K562 (cell line): Measurements from ENCODE around the gene BMP2K. TPM values are rescaled to one million over a fixed set of nuclear protein-coding genes. Genes with fewer than 3 reads are reported as not detected.

Experiments
- ATAC-seq: fragments of 200-7000 bp; cut with Tn5 transposase; 3 replicates; pipeline ENCODE4 v1.9.1; 2020; ENCODE audit warnings: moderate library complexity
- BruUV-seq: library from RNA; stranded (reverse); fragments of 400-500 nt; replicated peaks from 2 replicates; lab custom pipeline; 2021; lab: Mats Ljungman, UMichigan
- CTCF ChIA-PET: fragments of 300-600 bp; formaldehyde crosslinking; extraction: SDS; loops from one replicate; lab custom pipeline; 2021; ENCODE audit warnings: low intra/inter-chr PET ratio; lab: Yijun Ruan, JAX
- POLR2A ChIA-PET: fragments of 300-600, 350-650 bp; sonication (Branson Sonifier 250); formaldehyde crosslinking; extraction: SDS; loops from one replicate; lab custom pipeline; 2021; ENCODE audit warnings: antibody characterized with exemption, inconsistent platforms; lab: Yijun Ruan, JAX
- DNase-seq, 4 experiments: peaks; one replicate each; pipeline versions ENCODE4 v3.0.0 to v3.0.0-alpha.2; 2011 to 2018; ENCODE audit warnings: low spot score in 3 of 4, mixed read lengths in 3 of 4; ENCODE audit errors: extremely low read depth in 1 of 4
- FAIRE-seq: peaks from 2 replicates; lab custom pipeline; 2011; peaks lifted over from hg19 to GRCh38; lab: Jason Lieb, UNC
- H2AFZ ChIP-seq: 2 replicates; pipeline ENCODE4 v1.6.0; 2011; ENCODE audit warnings: low read depth, low read length, control low read depth, inconsistent platforms
- H3K27ac ChIP-seq: fragments of 200-600 bp; 3 replicates; pipeline ENCODE4 v1.8.0; 2011; ENCODE audit warnings: low read depth, mild to moderate bottlenecking, control low read depth, inconsistent platforms, low read length, moderate library complexity, mixed read lengths; ENCODE audit errors: extremely low read depth
- H3K27me3 ChIP-seq, 2 experiments: fragments of 300-600 bp in 1 of 2; 2 replicates in 1 of 2; 3 replicates in 1 of 2; pipeline versions ENCODE4 v1.6.0 to v1.8.0; 2011; ENCODE audit warnings: inconsistent platforms in 2 of 2, low read length in 2 of 2, mild to moderate bottlenecking in 1 of 2, mixed read lengths in 1 of 2, moderate library complexity in 1 of 2; ENCODE audit not compliant: control insufficient read depth in 2 of 2, insufficient read depth in 2 of 2
- H3K36me3 ChIP-seq: fragments of 300-600 bp; 3 replicates; pipeline ENCODE4 v1.8.0; 2011; ENCODE audit warnings: mild to moderate bottlenecking, low read length, inconsistent platforms; ENCODE audit not compliant: control insufficient read depth, insufficient read depth
- H3K4me1 ChIP-seq, 2 experiments: fragments of 200-600 bp in 1 of 2; replicated peaks in 1 of 2; 2 replicates in 1 of 2; 3 replicates in 1 of 2; pipeline versions ENCODE4 v1.5.1 to v1.8.0; 2011; ENCODE audit warnings: inconsistent platforms in 2 of 2, low read length in 2 of 2, mild to moderate bottlenecking in 1 of 2, mixed read lengths in 1 of 2, moderate library complexity in 1 of 2; ENCODE audit not compliant: control insufficient read depth in 2 of 2, insufficient read depth in 2 of 2
- H3K4me2 ChIP-seq: 2 replicates; pipeline ENCODE4 v1.6.1; 2011; ENCODE audit warnings: low read length, control low read depth, inconsistent platforms, mixed read lengths; ENCODE audit not compliant: insufficient read depth
- H3K4me3 ChIP-seq: fragments of 200-600 bp; sonication (generic), shearing (Covaris generic); 2 replicates; pipeline ENCODE4 v1.5.1; 2016; ENCODE audit warnings: control low read depth, inconsistent platforms
- H3K79me2 ChIP-seq: fragments of 200-600 bp; 3 replicates; pipeline ENCODE4 v1.8.0; 2011; ENCODE audit warnings: low read length, inconsistent platforms; ENCODE audit not compliant: control insufficient read depth, insufficient read depth
- H3K9ac ChIP-seq, 2 experiments: 2 replicates each; pipeline versions ENCODE4 v1.6.0 to v1.6.1; 2011; ENCODE audit warnings: low read depth in 2 of 2, low read length in 2 of 2, control low read depth in 1 of 2, inconsistent platforms in 1 of 2, mild to moderate bottlenecking in 1 of 2, mixed read lengths in 1 of 2; ENCODE audit not compliant: insufficient read depth in 1 of 2
- H3K9me1 ChIP-seq: one replicate; pipeline ENCODE4 v1.6.0; 2011; ENCODE audit warnings: inconsistent platforms, mild to moderate bottlenecking, low read length, moderate library complexity; ENCODE audit not compliant: control insufficient read depth, insufficient read depth
- H3K9me3 ChIP-seq: replicated peaks from 2 replicates; pipeline ENCODE4 v1.5.1; 2011; ENCODE audit warnings: low read depth, low read length, inconsistent platforms; ENCODE audit not compliant: control insufficient read depth, insufficient read depth
- H4K20me1 ChIP-seq: replicated peaks from 2 replicates; pipeline ENCODE4 v1.6.1; 2011; ENCODE audit warnings: low read length, inconsistent platforms, mixed read lengths; ENCODE audit not compliant: control insufficient read depth, insufficient read depth
- C11orf30 ChIP-seq: fragments of 450-650 bp; IDR thresholded peaks from 2 replicates; pipeline ENCODE4 v1.6.1; 2016; ENCODE audit warnings: low read depth, mild to moderate bottlenecking
- CBX3 ChIP-seq, 2 experiments: IDR thresholded peaks; 1 replicate in 1 of 2; 2 replicates in 1 of 2; pipeline ENCODE4 v1.6.1; 2012; ENCODE audit warnings: inconsistent platforms in 2 of 2, low read length in 2 of 2, borderline replicate concordance in 1 of 2, control low read depth in 1 of 2
- CC2D1A ChIP-seq: fragments of 450-650 bp; IDR thresholded peaks from 2 replicates; pipeline ENCODE4 v1.6.1; 2017; ENCODE audit warnings: mild to moderate bottlenecking
- DPF2 ChIP-seq: fragments of 450-650 bp; IDR thresholded peaks from 2 replicates; pipeline ENCODE4 v1.6.1; 2016
- ELK1 ChIP-seq: sonication (generic); formaldehyde crosslinking; IDR thresholded peaks from 2 replicates; pipeline ENCODE4 v1.8.1; 2022; ENCODE audit warnings: missing genetic modification reagents
- FOXK1 ChIP-seq: sonication (generic); formaldehyde crosslinking; IDR thresholded peaks from 2 replicates; pipeline ENCODE4 v1.8.0; 2022; ENCODE audit warnings: missing genetic modification reagents, mild to moderate bottlenecking, borderline replicate concordance
- FOXM1 ChIP-seq, 2 experiments: fragments of 450-650 bp in 1 of 2; sonication (generic) in 1 of 2; formaldehyde crosslinking in 1 of 2; IDR thresholded peaks; 2 replicates each; pipeline versions ENCODE4 v1.6.1 to v1.9.0; 2017 to 2022; ENCODE audit warnings: low read depth in 2 of 2, mild to moderate bottlenecking in 2 of 2, missing genetic modification reagents in 1 of 2, moderate library complexity in 1 of 2
- GTF2E2 ChIP-seq: fragments of 200-800 bp; sonication (Bioruptor generic); IDR thresholded peaks from 2 replicates; pipeline ENCODE4 v1.6.1; 2016; ENCODE audit warnings: missing genetic modification characterization, missing compliant biosample characterization
- KAT2B ChIP-seq: IDR thresholded peaks from one replicate; pipeline ENCODE4 v1.6.1; 2012; ENCODE audit warnings: low read depth, mild to moderate bottlenecking, control low read depth, inconsistent platforms, low read length, moderate library complexity
- KDM1A ChIP-seq, 2 experiments: fragments of 450-650 bp; IDR thresholded peaks; 2 replicates each; pipeline ENCODE4 v1.6.1; 2016; ENCODE audit warnings: mild to moderate bottlenecking in 2 of 2
- NFE2 ChIP-seq: IDR thresholded peaks from 2 replicates; pipeline ENCODE4 v1.6.1; 2014; ENCODE audit warnings: antibody characterized with exemption, low read depth
- RBM25 ChIP-seq: fragments of 200-400 bp; formaldehyde crosslinking; IDR thresholded peaks from 2 replicates; pipeline ENCODE4 v1.6.1; 2018; ENCODE audit warnings: low read length, low read depth, moderate library complexity; ENCODE audit not compliant: severe bottlenecking
- RFX1 ChIP-seq: fragments of 450-650 bp; IDR thresholded peaks from 2 replicates; pipeline ENCODE4 v1.6.1; 2016; ENCODE audit warnings: mild to moderate bottlenecking, moderate library complexity
- TOE1 ChIP-seq, 2 experiments: fragments of 450-650 bp in 1 of 2; sonication (generic) in 1 of 2; formaldehyde crosslinking in 1 of 2; IDR thresholded peaks; 2 replicates each; pipeline versions ENCODE4 v1.7.1 to v1.8.0; 2016 to 2022; ENCODE audit warnings: borderline replicate concordance in 2 of 2, mild to moderate bottlenecking in 2 of 2, antibody characterized with exemption in 1 of 2, inconsistent platforms in 1 of 2, low read depth in 1 of 2, missing genetic modification reagents in 1 of 2, moderate library complexity in 1 of 2
- TRIM24 ChIP-seq, 2 experiments: fragments of 450-650 bp; IDR thresholded peaks; 2 replicates each; pipeline ENCODE4 v1.6.1; 2016
- ZNF165 ChIP-seq: fragments of 250-450 bp; sonication (Bioruptor Pico); IDR thresholded peaks from 2 replicates; pipeline ENCODE4 v1.4.0; 2020; ENCODE audit warnings: borderline replicate concordance
- ZNF282 ChIP-seq: sonication (generic); formaldehyde crosslinking; IDR thresholded peaks from 2 replicates; pipeline ENCODE4 v1.8.1; 2023; ENCODE audit warnings: missing genetic modification reagents
- ZNF57 ChIP-seq: fragments of 450-650 bp; formaldehyde crosslinking; IDR thresholded peaks from 2 replicates; pipeline ENCODE4 v1.4.0; 2020; ENCODE audit warnings: mild to moderate bottlenecking, moderate library complexity
- ZNF586 ChIP-seq: fragments of 450-650 bp; formaldehyde crosslinking; conservative IDR thresholded peaks from 2 replicates; pipeline ENCODE4 v1.4.0; 2020; ENCODE audit warnings: mild to moderate bottlenecking, moderate library complexity
- ZNF668 ChIP-seq: fragments of 250-450 bp; sonication (Bioruptor Pico); IDR thresholded peaks from 2 replicates; pipeline ENCODE4 v1.8.0; 2022; ENCODE audit warnings: mild to moderate bottlenecking, inconsistent platforms
- WGBS: fragments of 100-300 bp; shearing (Covaris generic); methylation state at CpG from one replicate; pipeline ENCODE4 v1.1.6; 2016; ENCODE audit warnings: low coverage, mixed read lengths; ENCODE audit not compliant: insufficient coverage; ENCODE audit errors: missing lambda C conversion rate; 5-methylcytosine and 5-hydroxymethylcytosine counted together
- in situ Hi-C: fragments of 300-500 bp; cut with MboI; formaldehyde crosslinking; loops from 4 replicates; pipeline ENCODE4 v1.15.0; 2018; ENCODE audit warnings: inconsistent platforms, mixed read lengths
- intact Hi-C: fragments of 100-400 bp; cut with micrococcal nuclease; formaldehyde crosslinking; loops from 2 replicates; pipeline ENCODE4 v1.14.2; 2022
- polyA plus RNA-seq, 8 experiments: library from polyadenylated mRNA; depleted of rRNA in 4 of 8; stranded (reverse) in 5 of 8; unstranded in 3 of 8; fragments of >200 nt; fragmentation: Nextera tagmentation in 2 of 8; fragmentation: Illumina TruSeq in 1 of 8; extraction: Ambion mirVana in 2 of 8; extraction: Trizol in 1 of 8; gene quantifications; 2 replicates each; pipeline versions ENCODE4 v1.2.1 to v1.2.3, GENCODE V29; 2011 to 2014; ENCODE audit warnings: inconsistent platforms in 1 of 8, missing spikeins in 1 of 8
- total RNA-seq, 7 experiments: library from RNA; depleted of rRNA in 6 of 7; stranded (reverse); fragments of >200 nt in 6 of 7; fragmentation: Illumina TruSeq in 2 of 7; extraction: Trizol in 2 of 7; gene quantifications; 2 replicates each; pipeline versions ENCODE4 v1.2.1 to v1.2.3, GENCODE V29; 2011 to 2021; ENCODE audit warnings: low replicate concordance in 1 of 7

BMP2K gene
- total and polyA plus RNA-seq, 9 of the 15 experiments (the other 6 are each of a cell fraction or from before 2014, with no cell fraction given), result 17.0 to 217 (median 104) TPM

- no peaks in the 10 kb centered on the region for H3K27me3 ChIP-seq
- peak; percentile 66 for ATAC-seq
- CTCF ChIA-PET, result no interaction called here
- DNase-seq, result peak in 2 of 4 experiments; percentile 15 to 23
- peaks cover 95% of the 10 kb centered on the region for H3K79me2 ChIP-seq
- in situ Hi-C loops (no loop called here), intact Hi-C loops (no loop called here)
- peak; percentile 48 for FAIRE-seq
- H3K36me3 ChIP-seq, result peaks cover 60% of the 10 kb centered on the region
- H2AFZ ChIP-seq, result no peak overlapping the region
- H3K9me3 ChIP-seq, result no peaks in the 10 kb centered on the region
- H3K9ac ChIP-seq, result no peak overlapping the region
- H3K4me1 ChIP-seq, result peaks cover 0 to 27% of the 10 kb centered on the region in 2 experiments; a peak in 3 of 5 replicates
- BruUV-seq, result no TSS peak
- no peak overlapping the region for H3K4me3 ChIP-seq
- H4K20me1 ChIP-seq, result peaks cover 9% of the 10 kb centered on the region; the same call in 1 of the 2 replicates
- 79% methylated on average over 5 of the region's 5 CpGs for WGBS
- no peaks in the 10 kb centered on the region for H3K9me1 ChIP-seq
- H3K4me2 ChIP-seq, result peak overlapping the region; percentile 3; the same call in 1 of the 2 replicates
- H3K27ac ChIP-seq, result peak overlapping the region; percentile 38; the same call in 1 of the 3 replicates
- POLR2A ChIA-PET, result no interaction called here
- TF ChIP-seq GTF2E2 (tag) (no peak), ZNF282 (CRISPR knock-in tag) (no peak), FOXM1 (IDR thresholded peaks at IDR 0.05; ENCODE audit: low read depth) (peak; percentile 44; the same call in 1 of the 2 replicates), FOXM1 (CRISPR knock-in tag; IDR thresholded peaks at IDR 0.05; ENCODE audit: low read depth) (no peak), RFX1 (peak; percentile 3; the same call in 1 of the 2 replicates), DPF2 (no peak), ELK1 (no peak), ZNF586 (CRISPR knock-in tag) (no peak), ZNF668 (CRISPR knock-in tag) (no peak), ZNF57 (CRISPR knock-in tag) (no peak), TOE1 (IDR thresholded peaks at IDR 0.05; ENCODE audit: borderline replicate concordance) (no peak), TOE1 (CRISPR knock-in tag; IDR thresholded peaks at IDR 0.05; ENCODE audit: borderline replicate concordance, low read depth) (no peak), TRIM24 (IDR thresholded peaks at IDR 0.05) (0 out of 4 replicates have a peak, but pooled peaks of 1 of the 2 experiments have one; percentile 46), C11orf30 (peak; percentile 16; the same call in 1 of the 2 replicates), FOXK1 (CRISPR knock-in tag) (no peak), KAT2B (no peak), CBX3 (IDR thresholded peaks at IDR 0.05; ENCODE audit: borderline replicate concordance in 1 of 2, low read length in 2 of 2) (peak in 1 of 2 experiments; percentile 82; a peak in 1 of 3 replicates), KDM1A (IDR thresholded peaks at IDR 0.05) (peak; percentile 27 to 44; a peak in 1 of 4 replicates), RBM25 (no peak), CC2D1A (peak; percentile 84; the same call in 1 of the 2 replicates), NFE2 (peak; percentile 64), ZNF165 (no peak)
These were observed 23.7 kb downstream of the BMP2K start for GRCh38 chr4:78799551-78800495.
